HTERT RPE-1 (cell line): Measurements from ENCODE around the gene ASB16.
"Not testable (repeated sequence)": the region's sequence is repeated elsewhere in the genome, so short reads cannot be mapped to it uniquely, and the experiment has no call there.

Experiments used
- in situ Hi-C: fragments of 300-500 bp; cut with MboI; formaldehyde crosslinking; loops from 4 replicates; pipeline ENCODE4 v1.14.3; 2020; ENCODE audit warnings: low sequenced_read_pairs

The ASB16 gene

GRCh38 chr17:44146375-44147346, 23.8 kb upstream of the ASB16 start:
- in situ Hi-C loops = no loop called here

DNA sequence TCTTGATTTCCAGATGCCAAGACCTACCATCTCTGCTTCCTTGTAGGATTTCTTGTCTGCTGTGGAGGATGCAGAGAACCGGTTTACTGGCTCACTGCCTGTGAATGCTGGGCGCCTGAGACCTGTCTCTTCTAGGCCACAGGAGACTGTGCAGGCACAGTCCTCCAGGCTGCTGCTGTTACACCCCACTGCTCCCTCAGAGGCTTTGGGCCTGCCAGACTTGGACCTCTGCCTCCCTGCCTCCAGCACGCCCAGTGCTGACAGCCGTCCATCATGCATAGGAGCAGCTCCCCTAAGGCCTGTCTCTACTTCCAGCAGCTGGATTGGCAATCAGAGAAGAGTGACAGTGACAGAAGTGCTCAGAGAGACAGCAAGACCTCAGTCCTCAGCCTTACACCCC, 22.7 kb upstream of the ASB16 start:
- in situ Hi-C loops = no loop called here

DNA sequence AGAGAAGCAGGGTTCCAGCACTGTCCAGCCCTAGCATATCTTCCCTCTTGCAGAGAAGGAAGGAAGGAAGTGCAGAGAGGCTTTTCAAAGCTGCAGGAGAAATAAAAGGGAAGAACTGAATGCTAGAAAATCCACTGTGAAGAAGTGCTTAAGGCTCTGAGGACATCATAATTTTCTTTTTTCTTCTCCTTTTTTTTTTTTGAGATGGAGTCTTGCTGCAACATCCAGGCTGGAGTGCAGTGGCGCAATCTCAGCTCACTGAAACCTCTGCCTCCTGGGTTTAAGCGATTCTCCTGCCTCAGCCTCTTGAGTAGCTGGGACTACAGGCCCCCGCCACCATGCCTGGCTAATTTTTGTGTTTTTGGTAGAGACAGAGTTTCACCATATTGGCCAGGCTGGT, 21.4 kb upstream of the ASB16 start:
- in situ Hi-C loops = not testable (repeated sequence)

DNA sequence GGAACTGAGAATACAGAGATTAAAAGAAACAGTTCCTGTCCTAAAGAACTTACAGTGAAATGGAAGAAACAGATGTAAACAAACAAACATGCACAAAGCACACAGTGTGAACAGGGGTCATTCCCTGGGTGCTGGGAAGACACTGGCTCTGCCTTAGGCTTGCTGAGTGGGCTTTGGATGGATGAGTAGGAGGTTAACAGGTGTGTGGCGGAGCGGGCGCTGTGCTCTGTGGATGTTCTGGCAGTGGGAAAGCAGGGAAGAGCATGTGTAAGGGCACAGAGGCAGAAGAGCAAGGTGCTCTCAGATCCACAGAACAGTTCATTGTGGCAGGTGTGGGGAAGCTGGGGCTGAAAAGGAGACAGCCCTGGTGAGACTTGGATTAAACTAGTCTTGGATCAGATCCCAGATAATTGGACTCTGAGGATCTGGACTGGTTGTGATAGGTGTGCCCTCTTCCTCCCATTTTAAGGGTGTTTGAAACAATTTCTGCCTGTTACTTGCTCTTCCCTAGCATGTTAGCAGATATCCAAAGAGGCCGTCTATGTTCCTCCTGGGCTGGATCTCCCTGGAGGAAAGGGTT, 20.7 kb upstream of the ASB16 start:
- in situ Hi-C loops = no loop called here

DNA sequence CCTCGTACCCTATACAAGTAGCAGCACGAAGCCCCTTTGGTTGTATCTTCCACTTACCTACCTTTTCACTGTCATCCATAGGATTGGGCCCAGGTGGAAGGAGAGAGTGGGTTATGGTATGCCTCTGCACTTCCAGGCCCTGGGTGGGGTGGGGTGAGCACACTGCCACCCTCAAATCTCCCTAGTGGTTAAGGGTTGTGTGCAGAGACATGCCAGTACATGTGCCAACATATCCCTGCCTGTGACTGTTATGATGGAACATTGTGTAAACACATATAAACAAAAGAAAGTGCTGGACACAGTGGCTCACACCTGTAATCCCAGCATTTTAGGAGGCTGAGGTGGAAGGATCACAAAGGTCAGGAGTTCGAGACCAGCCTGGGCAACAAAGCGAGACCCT, 17.6 kb upstream of the ASB16 start:
- in situ Hi-C loops = no loop called here

GRCh38 chr17:44155488-44155887, 15.0 kb upstream of the ASB16 start:
- in situ Hi-C loops = no loop called here

- in situ Hi-C loops = no loop called here
These were observed 10.8 kb upstream of the ASB16 start for GRCh38 chr17:44159519-44160210.

DNA sequence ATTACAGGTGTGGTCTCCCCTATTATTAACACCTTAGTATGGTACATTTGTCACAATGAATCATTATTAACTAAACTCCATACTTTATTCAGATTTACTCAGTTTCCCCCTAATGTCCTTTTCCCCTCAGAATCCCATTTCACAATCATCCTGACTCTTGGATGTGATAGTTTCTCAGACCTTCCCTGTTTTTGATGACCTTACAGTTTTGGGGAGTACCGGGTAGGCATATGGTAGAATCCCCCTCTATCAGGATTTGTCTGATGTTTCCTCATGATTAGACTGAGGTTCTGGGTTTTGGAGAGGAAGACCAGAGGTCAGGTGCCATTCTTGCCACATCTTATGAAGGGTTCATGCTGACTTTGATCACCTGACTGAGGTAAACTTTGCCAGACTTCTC, 6.0 kb upstream of the ASB16 start:
- in situ Hi-C loops = no loop called here

- in situ Hi-C loops = no loop called here
These were observed 3.2 kb upstream of the ASB16 start for GRCh38 chr17:44167181-44167861.

- in situ Hi-C loops = no loop called here
These were observed 387 bp upstream of the ASB16 start for GRCh38 chr17:44170135-44170498.

DNA sequence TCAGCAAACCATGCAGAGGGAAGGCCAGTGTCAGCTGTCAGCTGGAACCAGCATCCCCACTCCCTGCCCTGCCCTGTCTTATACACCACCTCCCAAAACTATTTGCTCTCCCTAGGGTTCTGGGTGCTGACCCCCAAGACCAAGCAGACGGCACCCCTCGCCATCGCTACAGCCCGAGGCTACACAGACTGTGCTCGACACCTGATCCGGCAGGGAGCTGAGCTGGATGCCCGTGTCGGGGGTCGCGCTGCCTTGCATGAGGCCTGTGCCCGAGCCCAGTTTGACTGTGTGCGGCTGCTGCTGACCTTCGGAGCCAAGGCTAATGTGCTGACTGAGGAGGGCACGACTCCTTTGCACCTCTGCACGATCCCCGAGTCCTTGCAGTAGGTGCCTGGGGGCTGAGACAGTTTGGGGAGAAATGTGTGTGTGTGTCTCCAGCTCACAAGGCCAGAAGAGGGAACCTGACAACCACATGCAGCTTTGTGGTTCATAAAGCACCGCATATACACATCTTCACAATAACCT, 1.5 kb downstream of the ASB16 start:
- in situ Hi-C loops = no loop called here

DNA sequence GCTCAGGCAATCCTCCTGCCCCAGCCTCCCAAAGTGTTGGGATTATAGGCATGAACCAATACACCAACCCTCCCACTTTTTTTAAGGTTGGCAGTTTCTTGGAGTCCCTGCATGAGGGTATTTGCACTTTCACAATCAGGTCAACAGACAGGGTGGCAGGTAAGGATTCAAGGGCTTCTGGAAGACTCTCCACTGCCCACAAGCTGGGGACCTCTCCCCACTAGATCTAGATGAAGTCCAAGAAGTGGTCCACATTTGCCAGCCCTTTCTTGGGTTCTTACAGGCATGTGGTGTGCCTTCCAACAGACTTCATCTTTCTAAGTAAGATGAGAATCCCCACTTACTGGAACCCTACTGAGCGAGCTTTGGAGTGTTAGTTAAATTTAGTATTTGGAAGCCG, 3.9 kb downstream of the ASB16 start:
- in situ Hi-C loops = no loop called here

GRCh38 chr17:44176257-44176656, 5.8 kb downstream of the ASB16 start:
- in situ Hi-C loops = no loop called here

DNA sequence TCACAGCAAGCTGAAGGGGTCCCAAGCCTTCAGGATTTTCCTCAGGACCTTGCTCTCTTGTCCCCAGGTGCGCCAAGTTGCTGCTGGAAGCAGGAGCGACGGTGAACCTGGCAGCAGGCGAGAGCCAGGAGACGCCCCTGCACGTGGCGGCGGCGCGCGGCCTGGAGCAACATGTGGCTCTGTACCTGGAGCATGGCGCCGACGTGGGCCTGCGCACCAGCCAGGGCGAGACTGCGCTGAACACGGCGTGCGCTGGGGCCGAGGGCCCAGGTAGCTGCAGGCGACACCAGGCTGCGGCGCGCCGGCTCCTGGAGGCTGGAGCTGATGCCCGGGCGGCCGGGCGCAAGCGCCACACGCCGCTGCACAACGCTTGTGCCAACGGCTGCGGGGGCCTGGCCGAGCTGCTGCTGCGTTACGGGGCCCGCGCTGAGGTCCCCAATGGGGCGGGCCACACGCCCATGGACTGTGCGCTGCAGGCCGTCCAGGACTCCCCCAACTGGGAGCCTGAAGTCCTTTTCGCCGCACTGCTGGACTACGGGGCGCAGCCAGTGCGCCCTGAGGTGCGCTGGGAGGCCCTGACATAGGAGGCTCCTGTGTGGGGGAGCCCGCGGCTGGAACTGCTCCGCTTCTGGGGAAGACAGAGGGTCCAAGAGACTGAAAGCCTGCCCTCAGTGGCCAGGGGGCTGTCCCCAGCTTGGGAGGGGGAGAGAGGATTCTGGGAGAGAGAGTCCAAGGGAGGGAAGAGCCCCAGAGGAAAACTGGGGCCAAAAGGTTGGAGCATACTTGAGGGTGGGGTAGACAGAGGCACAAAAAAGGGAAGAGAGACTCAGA, 6.4 kb downstream of the ASB16 start:
- in situ Hi-C loops = no loop called here

GRCh38 chr17:44177640-44178039, 7.1 kb downstream of the ASB16 start:
- in situ Hi-C loops = no loop called here

DNA sequence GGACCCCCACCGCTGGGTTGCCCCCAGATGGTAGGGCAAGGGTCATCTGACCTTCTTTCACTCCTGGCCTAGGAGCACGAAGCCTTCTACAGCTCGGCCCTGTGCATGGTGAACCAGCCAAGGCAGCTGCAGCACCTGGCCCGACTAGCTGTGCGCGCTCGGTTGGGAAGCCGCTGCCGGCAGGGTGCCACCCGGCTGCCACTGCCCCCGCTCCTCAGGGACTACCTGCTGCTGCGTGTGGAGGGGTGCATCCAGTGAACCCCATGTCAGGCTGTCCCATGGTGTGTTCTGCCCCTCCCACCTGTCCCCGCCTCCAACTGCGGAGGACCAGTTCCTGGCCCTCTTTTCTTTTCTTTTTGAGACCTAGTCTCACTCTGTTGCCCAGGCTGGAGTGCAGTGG, 7.6 kb downstream of the ASB16 start:
- in situ Hi-C loops = no loop called here

DNA sequence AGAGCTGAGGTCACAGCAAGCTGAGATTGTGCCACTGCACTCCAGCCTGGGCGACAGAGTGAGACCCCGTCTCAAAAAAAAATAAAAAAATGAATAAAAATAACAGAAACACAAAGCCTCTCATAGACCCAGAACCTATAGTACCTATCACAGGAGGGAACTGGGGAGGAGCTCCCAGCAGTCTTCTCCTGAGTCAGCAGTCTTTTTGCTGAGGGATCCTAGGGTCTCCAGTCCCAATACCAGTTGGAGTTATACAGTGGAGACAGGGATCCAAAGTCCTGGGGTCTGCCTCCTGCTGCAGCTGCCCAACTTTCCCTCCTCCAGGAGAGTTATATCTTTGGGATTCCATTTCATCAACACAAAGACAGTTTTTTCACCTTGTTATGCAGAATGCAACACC, 12.5 kb downstream of the ASB16 start:
- in situ Hi-C loops = no loop called here

GRCh38 chr17:44184212-44184810, 13.8 kb downstream of the ASB16 start:
- in situ Hi-C loops = no loop called here

DNA sequence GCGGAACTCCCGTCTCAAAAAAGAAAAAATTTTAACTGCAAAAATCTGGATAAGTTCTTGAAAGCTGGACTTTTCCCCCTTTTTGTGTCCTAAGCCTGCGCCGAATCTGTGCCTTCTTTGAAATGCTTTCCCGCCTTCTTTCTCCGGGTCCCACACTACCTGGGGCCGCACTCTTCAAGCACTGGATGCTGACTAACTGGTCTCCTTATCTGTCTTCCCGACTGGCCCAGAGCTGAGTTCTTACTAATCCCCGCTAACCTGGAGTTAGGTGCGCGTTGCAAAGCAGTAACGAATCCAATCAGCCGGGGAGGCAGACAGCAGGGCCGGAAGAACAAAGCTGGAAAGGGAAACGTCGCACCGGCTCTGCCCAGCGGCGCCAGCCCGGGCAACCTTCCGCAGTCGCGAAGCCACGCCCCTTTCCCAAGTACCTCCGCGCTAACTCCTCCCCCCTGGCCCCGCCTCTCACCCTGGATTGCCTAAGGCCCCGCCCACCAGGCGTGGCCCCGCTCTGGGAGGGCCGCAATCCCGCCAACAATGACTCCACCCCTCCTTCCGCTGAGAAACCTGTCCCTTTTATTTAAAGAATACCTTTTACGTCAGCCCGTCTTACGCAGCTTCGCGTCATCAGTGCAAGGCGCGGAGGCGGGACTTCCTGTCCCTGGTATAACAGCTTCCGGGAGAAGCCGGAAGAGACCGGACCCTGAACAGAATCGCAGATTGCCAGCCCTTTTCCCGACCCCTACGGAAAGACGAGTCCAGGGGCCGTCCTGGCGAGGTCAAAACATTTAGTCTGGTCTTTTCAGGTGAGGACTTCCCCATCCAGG, 16.0 kb downstream of the ASB16 start, which contains the start of gene TMUB2:
TMUB2 (plus strand) TSS at position 666 of the 824 bp plus-strand sequence. CDS start 737 bp downstream, outside the sequence.
- in situ Hi-C loops = no loop called here
